Eye (tissue), 1 donor: ENCODE data around the gene SPCS1.

ENCODE experiments used
- DNase-seq: peaks from one replicate; pipeline ENCODE4 v3.0.0-alpha.2; 2015

The SPCS1 gene

GRCh38 chr3:52733256-52733891 is 27.5 kb downstream of the SPCS1 start:
- DNase-seq: no peak

- DNase-seq: no peak
Measured at GRCh38 chr3:52739730-52740129, 33.8 kb downstream of the SPCS1 start.

GRCh38 chr3:52742418-52743041 is 36.6 kb downstream of the SPCS1 start:
- DNase-seq: peak; percentile 57

GRCh38 chr3:52743152-52743551 is 37.2 kb downstream of the SPCS1 start:
- DNase-seq: no peak

- no peak for DNase-seq
Measured at GRCh38 chr3:52743721-52744120, 37.8 kb downstream of the SPCS1 start.

- no peak for DNase-seq
Measured at GRCh38 chr3:52752045-52752660, 46.2 kb downstream of the SPCS1 start.

- no peak for DNase-seq
Measured at GRCh38 chr3:52754373-52754772, 48.5 kb downstream of the SPCS1 start.

- no peak for DNase-seq
Measured at GRCh38 chr3:52756141-52756540, 50.2 kb downstream of the SPCS1 start.
